Measurements from ENCODE around the gene ANKRD44.

ANKRD44 gene

GRCh38 chr2:197136452-197136851, 174.1 kb downstream of the ANKRD44 start:
- H3K4me3 ChIP-seq (ENCODE audit: low read depth, low read length): no peak overlapping the region
- no peak for TF ChIP-seq CTCF (IDR thresholded peaks at IDR 0.05; ENCODE audit: insufficient read depth, low read length, missing control alignments)
- CTCF ChIA-PET: interaction anchor here (1.3 to 6.6 kb wide), 5 partner anchors 9 to 56 kb away, joined by 3 to 42 read pairs (median 5); no protein-coding TSS in a partner anchor
- DNase-seq (ENCODE audit: low read depth, low spot score): no peak
- POLR2A ChIA-PET: interaction anchor here (0.6 to 1.2 kb wide), 2 partner anchors 23 to 1524 kb away, joined by 3 read pairs; no protein-coding TSS in a partner anchor

GRCh38 chr2:197135806-197136205, 174.8 kb downstream of the ANKRD44 start:
- CTCF ChIA-PET: interaction anchor here (1.3 to 6.6 kb wide), 3 partner anchors 22 to 56 kb away, joined by 3 to 42 read pairs (median 4); no protein-coding TSS in a partner anchor
- POLR2A ChIA-PET: no interaction called here
- no peak for DNase-seq (ENCODE audit: low read depth, low spot score)
- TF ChIP-seq CTCF (IDR thresholded peaks at IDR 0.05; ENCODE audit: insufficient read depth, low read length, missing control alignments): no peak
- no peak overlapping the region for H3K4me3 ChIP-seq (ENCODE audit: low read depth, low read length)

- no peak for TF ChIP-seq CTCF (IDR thresholded peaks at IDR 0.05; ENCODE audit: insufficient read depth, low read length, missing control alignments)
- no peak overlapping the region for H3K4me3 ChIP-seq (ENCODE audit: low read depth, low read length)
- no peak for DNase-seq (ENCODE audit: low read depth, low spot score)
- POLR2A ChIA-PET: no interaction called here
- CTCF ChIA-PET: interaction anchor here (0.9 to 6.6 kb wide), 9 partner anchors 8 to 244 kb away, joined by 3 to 42 read pairs (median 4); no protein-coding TSS in a partner anchor
These were observed 176.4 kb downstream of the ANKRD44 start for GRCh38 chr2:197134206-197134605.

- H3K4me3 ChIP-seq (ENCODE audit: low read depth, low read length): no peak overlapping the region
- ChIA-PET POLR2A (no interaction called here), CTCF (interaction anchor here (6.6 kb wide), 1 partner anchor 18 kb away, joined by 42 read pairs; no protein-coding TSS in a partner anchor)
- no peak for DNase-seq (ENCODE audit: low read depth, low spot score)
- TF ChIP-seq CTCF (IDR thresholded peaks at IDR 0.05; ENCODE audit: insufficient read depth, low read length, missing control alignments): no peak
These were observed 179.1 kb downstream of the ANKRD44 start for GRCh38 chr2:197131558-197131855.

- CTCF ChIA-PET: no interaction called here
These were observed 180.3 kb downstream of the ANKRD44 start for GRCh38 chr2:197130318-197130717.

GRCh38 chr2:197128897-197129296, 181.7 kb downstream of the ANKRD44 start:
- no peak for TF ChIP-seq CTCF (IDR thresholded peaks at IDR 0.05; ENCODE audit: insufficient read depth, low read length, missing control alignments)
- ChIA-PET CTCF (interaction anchor here (3.3 to 5.5 kb wide), 2 partner anchors 8 to 15 kb away, joined by 17 to 54 read pairs; no protein-coding TSS in a partner anchor), POLR2A (interaction anchor here (0.6 kb wide), 1 partner anchor 10 kb away, joined by 3 read pairs; no protein-coding TSS in a partner anchor)
- no peak overlapping the region for H3K4me3 ChIP-seq (ENCODE audit: low read depth, low read length)
- no peak for DNase-seq (ENCODE audit: low read depth, low spot score)

More at GRCh38 chr2:197130318-197130717, 180.3 kb downstream of the ANKRD44 start:
- no peak for DNase-seq (ENCODE audit: low read depth, low spot score)
- POLR2A ChIA-PET: no interaction called here
- H3K4me3 ChIP-seq (ENCODE audit: low read depth, low read length): no peak overlapping the region
- no peak for TF ChIP-seq CTCF (IDR thresholded peaks at IDR 0.05; ENCODE audit: insufficient read depth, low read length, missing control alignments)

Measured in AG04449 (cell line).